22Rv1 (cell line): ENCODE measurements around the gene TAS1R3.

Experiments used
- H3K27ac ChIP-seq: fragments of 450-650 bp; 2 replicates; pipeline ENCODE4 v1.5.1; 2017
- ZFX ChIP-seq: fragments of 450-650 bp; IDR thresholded peaks from 2 replicates; pipeline ENCODE4 v1.6.1; 2017; ENCODE audit warnings: antibody characterized with exemption, borderline replicate concordance
- TF ChIP-seq, protein P1 (sequence below): fragments of 450-650 bp; IDR thresholded peaks from 2 replicates; pipeline ENCODE4 v1.5.1; 2017; ENCODE audit warnings: mild to moderate bottlenecking

The TAS1R3 gene

DNA sequence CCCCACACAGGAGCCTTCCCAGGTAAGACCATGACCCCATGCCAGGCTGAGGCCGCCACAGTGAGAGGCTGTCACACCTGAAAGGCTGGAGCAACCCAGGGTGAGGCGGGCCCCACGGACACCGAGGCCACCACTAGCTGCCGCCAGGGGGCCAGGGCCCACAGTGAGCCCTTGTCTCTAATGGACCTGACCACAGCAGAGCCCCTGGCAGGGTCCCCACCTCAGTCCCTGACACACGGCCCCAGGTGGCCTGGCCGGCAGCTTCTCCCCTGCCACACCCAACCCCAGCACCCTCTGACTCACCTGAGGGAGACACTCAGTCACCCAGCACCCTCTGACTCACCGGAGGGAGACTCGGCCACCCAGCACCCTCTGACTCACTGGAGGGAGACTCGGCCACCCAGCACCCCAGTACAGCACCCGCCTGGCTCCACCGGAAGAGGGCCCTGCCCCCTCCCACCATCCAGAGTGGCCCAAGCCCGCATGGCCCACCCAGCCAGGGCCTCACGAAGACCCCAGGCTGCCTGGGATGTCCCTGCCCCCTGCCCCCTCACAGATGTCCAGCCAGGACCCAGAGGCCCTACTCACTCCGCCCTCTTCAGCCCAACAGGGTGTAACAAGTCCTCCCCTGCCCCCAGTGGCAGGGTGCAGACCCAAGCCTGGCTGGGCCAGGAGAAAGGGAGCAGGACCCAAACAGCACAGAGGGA, 13.7 kb downstream of the TAS1R3 start:
- H3K27ac ChIP-seq, result no peak overlapping the region

DNA sequence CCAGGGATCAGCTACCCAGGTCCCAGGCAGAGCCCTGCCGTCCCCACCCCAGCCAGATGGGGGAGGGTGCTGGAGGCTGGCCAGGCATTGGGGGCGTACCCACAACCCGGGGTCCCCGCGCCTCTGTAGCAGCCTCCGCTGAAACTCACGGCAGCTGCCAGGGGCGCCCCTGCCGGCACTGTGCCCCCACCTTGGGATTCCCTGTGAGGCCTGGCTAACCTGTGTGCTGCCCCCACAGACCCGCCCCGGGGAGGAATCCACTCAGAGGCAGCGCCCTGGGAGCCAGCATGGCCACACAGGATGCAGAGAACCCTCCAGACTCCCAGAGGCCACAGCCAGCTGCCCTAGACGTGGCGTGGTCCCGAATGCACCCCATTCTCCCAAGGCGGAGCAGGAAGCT, 14.3 kb downstream of the TAS1R3 start:
- TF ChIP-seq, protein P1, sequence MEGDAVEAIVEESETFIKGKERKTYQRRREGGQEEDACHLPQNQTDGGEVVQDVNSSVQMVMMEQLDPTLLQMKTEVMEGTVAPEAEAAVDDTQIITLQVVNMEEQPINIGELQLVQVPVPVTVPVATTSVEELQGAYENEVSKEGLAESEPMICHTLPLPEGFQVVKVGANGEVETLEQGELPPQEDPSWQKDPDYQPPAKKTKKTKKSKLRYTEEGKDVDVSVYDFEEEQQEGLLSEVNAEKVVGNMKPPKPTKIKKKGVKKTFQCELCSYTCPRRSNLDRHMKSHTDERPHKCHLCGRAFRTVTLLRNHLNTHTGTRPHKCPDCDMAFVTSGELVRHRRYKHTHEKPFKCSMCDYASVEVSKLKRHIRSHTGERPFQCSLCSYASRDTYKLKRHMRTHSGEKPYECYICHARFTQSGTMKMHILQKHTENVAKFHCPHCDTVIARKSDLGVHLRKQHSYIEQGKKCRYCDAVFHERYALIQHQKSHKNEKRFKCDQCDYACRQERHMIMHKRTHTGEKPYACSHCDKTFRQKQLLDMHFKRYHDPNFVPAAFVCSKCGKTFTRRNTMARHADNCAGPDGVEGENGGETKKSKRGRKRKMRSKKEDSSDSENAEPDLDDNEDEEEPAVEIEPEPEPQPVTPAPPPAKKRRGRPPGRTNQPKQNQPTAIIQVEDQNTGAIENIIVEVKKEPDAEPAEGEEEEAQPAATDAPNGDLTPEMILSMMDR, result no peak
- TF ChIP-seq ZFX, result no peak

More for the DNA sequence above, 13.7 kb downstream of the TAS1R3 start:
- TF ChIP-seq, protein P1, result peak; percentile 43
- no peak for TF ChIP-seq ZFX

DNA sequence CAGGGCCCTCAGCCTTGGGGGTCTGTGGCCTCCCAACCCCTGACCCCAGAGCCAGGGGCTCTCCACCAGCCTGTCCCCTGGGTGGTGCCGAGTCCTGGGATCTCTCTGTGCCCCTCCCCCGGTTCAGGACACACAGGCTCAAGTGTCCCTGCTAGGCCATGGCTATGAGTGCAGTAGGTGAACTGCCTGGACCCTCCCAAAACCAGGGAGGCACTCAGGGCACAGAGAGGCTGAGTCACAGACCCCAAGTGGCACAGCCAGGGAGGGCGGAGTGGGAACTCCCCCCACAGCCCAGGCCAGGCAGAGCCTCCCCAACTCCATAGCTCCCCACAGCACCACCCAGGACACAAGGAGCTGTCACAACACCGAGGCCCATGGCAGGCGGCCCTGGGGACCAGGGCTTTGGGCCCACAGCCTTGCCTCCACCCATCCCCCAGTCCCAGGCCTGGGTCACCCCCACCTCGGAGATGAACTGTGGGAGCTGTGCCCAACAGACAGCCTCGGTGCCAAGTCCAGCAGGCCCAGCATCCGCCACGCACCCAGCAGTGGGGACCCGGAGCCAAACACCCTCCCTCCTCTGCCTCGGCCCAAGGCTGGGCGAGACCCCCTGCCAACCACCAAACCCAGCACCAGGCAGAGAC, 14.9 kb downstream of the TAS1R3 start:
- no peak overlapping the region for H3K27ac ChIP-seq
- TF ChIP-seq, protein P1, result no peak
- no peak for TF ChIP-seq ZFX

More for the DNA sequence above, 14.3 kb downstream of the TAS1R3 start:
- no peak overlapping the region for H3K27ac ChIP-seq

DNA sequence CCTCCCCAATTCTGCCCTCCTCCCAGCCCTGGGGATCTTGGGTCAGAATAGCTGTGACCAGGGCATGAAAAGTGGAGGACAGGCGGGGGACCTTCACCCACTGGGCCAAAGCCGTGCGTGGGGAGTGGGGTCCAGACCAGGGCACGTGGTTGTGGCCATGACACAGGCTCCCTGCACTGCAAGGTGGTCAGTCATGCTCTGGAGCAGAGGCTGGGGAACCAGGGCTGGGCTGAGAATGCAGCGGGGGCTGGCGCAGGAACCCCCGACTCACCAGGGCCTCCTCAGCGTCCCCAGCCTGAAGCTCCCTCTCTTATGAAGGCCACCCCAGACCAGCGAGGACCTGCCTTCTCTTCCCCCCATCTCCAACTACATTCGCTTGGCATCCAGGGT, 15.4 kb downstream of the TAS1R3 start:
- TF ChIP-seq ZFX, result no peak
- TF ChIP-seq, protein P1, result no peak
- H3K27ac ChIP-seq, result peak overlapping the region; percentile 88; the same call in 1 of the 2 replicates

DNA sequence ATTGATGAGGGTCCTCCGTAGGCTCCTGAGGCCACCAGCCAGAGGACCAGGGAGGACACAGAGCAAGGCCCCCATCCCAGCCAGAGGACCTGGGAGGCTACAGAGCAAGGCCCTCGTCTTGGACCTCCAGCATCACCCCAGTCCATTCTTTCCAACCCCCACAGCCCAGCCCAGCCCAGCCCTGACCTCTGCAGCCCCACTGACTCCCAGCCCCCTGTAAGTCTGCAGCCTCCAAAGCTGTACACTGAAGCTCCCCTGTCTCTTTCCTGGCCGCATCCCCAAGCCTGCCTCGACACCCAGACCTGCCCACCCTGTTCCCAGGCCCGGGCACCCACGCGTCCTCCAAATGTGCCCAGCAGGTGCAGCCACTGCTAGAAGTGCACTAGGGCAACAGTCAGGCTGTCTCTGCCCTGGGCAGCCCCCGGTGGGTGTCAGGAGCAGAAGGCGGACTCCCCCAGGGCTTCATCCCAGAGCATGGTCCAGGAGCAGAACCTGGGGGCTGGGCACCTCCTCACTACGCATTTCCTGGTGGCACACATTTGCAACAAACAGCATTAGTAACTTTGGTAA, 16.0 kb downstream of the TAS1R3 start:
- TF ChIP-seq ZFX, result no peak
- TF ChIP-seq, protein P1, result no peak
- peak overlapping the region; percentile 88 for H3K27ac ChIP-seq

DNA sequence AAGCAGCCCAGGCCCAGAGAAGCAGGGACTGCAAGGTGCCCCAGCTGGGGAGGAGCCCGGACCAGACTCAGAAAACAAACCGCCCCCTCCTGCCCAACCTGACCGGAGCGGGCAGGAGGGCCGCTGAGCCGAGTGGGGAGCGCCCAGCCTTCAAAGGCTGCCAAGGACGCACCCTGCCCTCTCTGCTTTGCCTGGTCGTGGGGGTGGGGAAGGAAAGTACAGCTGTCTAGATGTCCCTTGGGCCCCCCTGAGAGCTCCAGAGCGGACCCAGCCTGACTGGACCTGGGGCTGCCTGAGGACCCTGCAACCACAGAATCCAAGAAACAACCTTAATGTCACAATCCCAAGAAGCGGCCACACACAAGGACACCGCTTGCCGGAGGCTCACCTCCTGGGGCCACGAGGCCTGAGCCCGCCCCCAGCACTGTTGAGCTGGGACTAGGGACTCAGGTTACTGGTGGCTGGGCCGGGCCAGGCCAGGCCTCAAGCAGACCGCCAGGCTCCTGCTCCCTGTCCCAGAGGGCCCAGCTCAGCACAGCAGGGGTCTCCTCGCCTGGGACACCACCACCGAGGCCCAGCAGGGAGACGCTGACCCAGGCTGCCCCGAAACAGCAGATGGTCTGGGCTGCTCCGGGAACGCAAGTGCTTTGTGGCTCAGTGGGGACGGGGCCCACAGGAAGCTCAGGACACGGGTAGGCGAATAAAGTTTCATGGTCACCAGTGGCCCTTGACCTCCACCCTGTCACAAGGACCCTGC, 16.8 kb downstream of the TAS1R3 start:
- no peak for TF ChIP-seq ZFX
- TF ChIP-seq, protein P1, result no peak
- H3K27ac ChIP-seq, result peak overlapping the region; percentile 88
